H1 (cell line): ENCODE results near the gene ESCO1. TPM values are rescaled to one million over a fixed set of nuclear protein-coding genes. Genes with fewer than 3 reads are reported as not detected.

Experiments
- CTCF ChIA-PET: fragments of 300-600 bp; sonication (Branson Sonifier 250); formaldehyde crosslinking; loops from one replicate; lab custom pipeline; 2021; ENCODE audit not compliant: partially characterized antibody; lab: Charles Lee
- POLR2A ChIA-PET: fragments of 300-600 bp; sonication (Branson Sonifier 250); formaldehyde crosslinking; loops from one replicate; lab custom pipeline; 2021; ENCODE audit warnings: inconsistent platforms; ENCODE audit not compliant: partially characterized antibody; lab: Charles Lee
- DNase-seq, 2 experiments: peaks; one replicate each; pipeline versions ENCODE4 v3.0.0 to v3.0.0-alpha.2; 2010 to 2022; ENCODE audit warnings: low spot score in 2 of 2, low read depth in 1 of 2, mixed read lengths in 1 of 2
- FAIRE-seq: peaks from 2 replicates; lab custom pipeline; 2011; peaks lifted over from hg19 to GRCh38; lab: Jason Lieb, UNC
- H2AFZ ChIP-seq: 2 replicates; pipeline ENCODE4 v1.8.1; 2012; ENCODE audit warnings: low read length, inconsistent platforms
- H2AK5ac ChIP-seq: 2 replicates; pipeline ENCODE4 v1.6.1; 2013; ENCODE audit warnings: low read depth, low read length
- H2BK120ac ChIP-seq: replicated peaks from 2 replicates; pipeline ENCODE3; 2013; ENCODE audit warnings: low read depth, low read length, inconsistent platforms
- H2BK12ac ChIP-seq: 2 replicates; pipeline ENCODE4 v1.6.1; 2013; ENCODE audit warnings: low read depth, low read length
- H2BK15ac ChIP-seq: 2 replicates; pipeline ENCODE4 v1.6.1; 2013; ENCODE audit warnings: low read length
- H2BK20ac ChIP-seq: 2 replicates; pipeline ENCODE4 v1.6.1; 2013; ENCODE audit warnings: low read length
- H2BK5ac ChIP-seq: 2 replicates; pipeline ENCODE4 v1.6.1; 2013; ENCODE audit warnings: low read depth, low read length
- H3K14ac ChIP-seq: 2 replicates; pipeline ENCODE4 v1.6.1; 2013; ENCODE audit warnings: inconsistent platforms; ENCODE audit not compliant: insufficient read length
- H3K18ac ChIP-seq: 2 replicates; pipeline ENCODE4 v1.6.1; 2013; ENCODE audit warnings: low read length; ENCODE audit errors: extremely low read depth
- H3K23ac ChIP-seq: 2 replicates; pipeline ENCODE4 v1.6.1; 2013; ENCODE audit warnings: inconsistent platforms; ENCODE audit not compliant: insufficient read length
- H3K23me2 ChIP-seq: 2 replicates; pipeline ENCODE4 v1.6.1; 2013; ENCODE audit warnings: low read depth, low read length
- H3K27ac ChIP-seq: 2 replicates; pipeline ENCODE4 v1.6.1; 2011; ENCODE audit warnings: low read depth, low read length, inconsistent platforms
- H3K27me3 ChIP-seq, 4 experiments: replicated peaks in 1 of 4; 1 replicate in 1 of 4; 2 replicates in 3 of 4; pipeline versions ENCODE4 v1.6.1 to v1.8.1; 2011 to 2013; ENCODE audit warnings: low read length in 3 of 4, mild to moderate bottlenecking in 3 of 4, inconsistent platforms in 2 of 4, mixed read lengths in 2 of 4, moderate library complexity in 1 of 4; ENCODE audit not compliant: control insufficient read depth in 3 of 4, insufficient read depth in 3 of 4; ENCODE audit errors: extremely low read depth in 1 of 4
- H3K36me3 ChIP-seq, 4 experiments: 2 replicates each; pipeline versions ENCODE4 v1.6.1 to v1.8.1; 2011 to 2013; ENCODE audit warnings: mild to moderate bottlenecking in 4 of 4, low read length in 3 of 4, moderate library complexity in 2 of 4, control low read depth in 1 of 4, inconsistent platforms in 1 of 4; ENCODE audit not compliant: insufficient read depth in 4 of 4, control insufficient read depth in 2 of 4
- H3K4ac ChIP-seq: replicated peaks from 2 replicates; pipeline ENCODE3; 2013; ENCODE audit warnings: low read length, low read depth, mixed read lengths, inconsistent platforms; ENCODE audit not compliant: insufficient read length
- H3K4me1 ChIP-seq, 4 experiments: replicated peaks in 1 of 4; 1 replicate in 1 of 4; 2 replicates in 3 of 4; pipeline versions ENCODE4 v1.6.1 to v1.8.1; 2011 to 2013; ENCODE audit warnings: low read length in 3 of 4, inconsistent platforms in 2 of 4, mixed read lengths in 1 of 4; ENCODE audit not compliant: insufficient read depth in 4 of 4, control insufficient read depth in 3 of 4
- H3K4me2 ChIP-seq, 2 experiments: 2 replicates each; pipeline versions ENCODE4 v1.6.1 to v1.8.1; 2011 to 2013; ENCODE audit warnings: low read depth in 2 of 2, low read length in 2 of 2, control low read depth in 1 of 2, inconsistent platforms in 1 of 2, mild to moderate bottlenecking in 1 of 2; ENCODE audit not compliant: insufficient read depth in 1 of 2
- H3K4me3 ChIP-seq, 4 experiments: fragments of 200-600, 300-600 bp in 1 of 4; sonication (generic), shearing (Covaris generic), sonication (Bioruptor Twin) in 1 of 4; 2 replicates each; pipeline versions ENCODE4 v1.5.1 to v1.8.1; 2011 to 2016; ENCODE audit warnings: low read length in 4 of 4, low read depth in 3 of 4, control low read depth in 2 of 4, inconsistent platforms in 2 of 4, mild to moderate bottlenecking in 2 of 4, mixed read lengths in 1 of 4, moderate library complexity in 1 of 4; ENCODE audit not compliant: insufficient read depth in 2 of 4; ENCODE audit errors: extremely low read depth in 1 of 4
- H3K56ac ChIP-seq: replicated peaks from 2 replicates; pipeline ENCODE3; 2013; ENCODE audit warnings: low read depth, mild to moderate bottlenecking, mixed read lengths, low read length, inconsistent platforms; ENCODE audit not compliant: insufficient read length
- H3K79me1 ChIP-seq: 2 replicates; pipeline ENCODE4 v1.6.1; 2013; ENCODE audit warnings: low read depth, low read length, control low read depth
- H3K79me2 ChIP-seq, 2 experiments: 2 replicates each; pipeline versions ENCODE4 v1.6.1 to v1.8.1; 2012 to 2013; ENCODE audit warnings: low read length in 2 of 2, mild to moderate bottlenecking in 2 of 2, inconsistent platforms in 1 of 2; ENCODE audit not compliant: insufficient read depth in 2 of 2, control insufficient read depth in 1 of 2
- H3K9ac ChIP-seq, 4 experiments: replicated peaks in 1 of 4; 1 replicate in 1 of 4; 2 replicates in 3 of 4; pipeline versions ENCODE4 v1.6.1 to v1.8.1; 2011 to 2013; ENCODE audit warnings: low read depth in 3 of 4, low read length in 3 of 4, control low read depth in 2 of 4, mild to moderate bottlenecking in 2 of 4, moderate library complexity in 2 of 4, inconsistent platforms in 1 of 4; ENCODE audit errors: extremely low read depth in 1 of 4
- H3K9me3 ChIP-seq, 2 experiments: 2 replicates each; pipeline versions ENCODE4 v1.6.1 to v1.8.1; 2012 to 2013; ENCODE audit warnings: mild to moderate bottlenecking in 2 of 2, moderate library complexity in 2 of 2, control low read depth in 1 of 2, inconsistent platforms in 1 of 2, low read depth in 1 of 2, low read length in 1 of 2, mixed read lengths in 1 of 2; ENCODE audit not compliant: insufficient read depth in 2 of 2
- H4K20me1 ChIP-seq, 2 experiments: replicated peaks in 1 of 2; 2 replicates each; pipeline versions ENCODE3 to v1.8.1; 2011 to 2013; ENCODE audit warnings: inconsistent platforms in 2 of 2, low read length in 2 of 2, mild to moderate bottlenecking in 1 of 2; ENCODE audit not compliant: insufficient read depth in 2 of 2, control insufficient read depth in 1 of 2
- H4K5ac ChIP-seq: 2 replicates; pipeline ENCODE4 v1.6.1; 2013; ENCODE audit warnings: low read length, low read depth, mixed read lengths, inconsistent platforms; ENCODE audit not compliant: insufficient read length
- H4K8ac ChIP-seq: 2 replicates; pipeline ENCODE4 v1.8.0; 2013; ENCODE audit warnings: mild to moderate bottlenecking, moderate library complexity, low read length, inconsistent platforms; ENCODE audit not compliant: insufficient read depth; ENCODE audit errors: extremely low read depth
- H4K91ac ChIP-seq: replicated peaks from 2 replicates; pipeline ENCODE3; 2013; ENCODE audit warnings: low read length, mixed read lengths, inconsistent platforms; ENCODE audit not compliant: insufficient read length
- BCL11A ChIP-seq, 2 experiments: IDR thresholded peaks; one replicate each; pipeline ENCODE4 v1.6.1; 2011; ENCODE audit warnings: low read depth in 2 of 2, low read length in 2 of 2, mild to moderate bottlenecking in 2 of 2
- CBX5 ChIP-seq: fragments of 300-800, 300-1000 bp; sonication (generic); IDR thresholded peaks from 2 replicates; pipeline ENCODE4 v1.7.1; 2016; ENCODE audit warnings: antibody characterized with exemption, low read length, low read depth
- CHD1 ChIP-seq: IDR thresholded peaks from 2 replicates; pipeline ENCODE4 v1.6.1; 2012; ENCODE audit warnings: low read depth, low read length, improper control_type of control experiment
- EZH2 ChIP-seq: fragments of 200-600 bp; sonication (generic); IDR thresholded peaks from 2 replicates; pipeline ENCODE4 v1.7.1; 2012; ENCODE audit warnings: low read depth, mild to moderate bottlenecking, moderate library complexity, low read length, inconsistent platforms; ENCODE audit not compliant: severe bottlenecking
- SUZ12 ChIP-seq: fragments of 200-600 bp; sonication (generic); IDR thresholded peaks from 2 replicates; pipeline ENCODE4 v1.6.1; 2012; ENCODE audit warnings: mild to moderate bottlenecking, inconsistent platforms, low read length, moderate library complexity, mixed read lengths
- WGBS, 2 experiments: shearing (Covaris generic) in 1 of 2; methylation state at CpG; one replicate each; pipeline versions ENCODE4 v1.1.6 to v1.1.7; 2013 to 2015; ENCODE audit warnings: low lambda C conversion rate in 2 of 2, mixed read lengths in 2 of 2, inconsistent platforms in 1 of 2, low coverage in 1 of 2, missing lambda C conversion rate in 1 of 2; ENCODE audit not compliant: insufficient replicate concordance in 2 of 2, insufficient coverage in 1 of 2, insufficient read length in 1 of 2; ENCODE audit errors: extremely low coverage in 1 of 2, missing lambda C conversion rate in 1 of 2; 5-methylcytosine and 5-hydroxymethylcytosine counted together
- polyA plus RNA-seq, 7 experiments: library from polyadenylated mRNA; depleted of rRNA in 3 of 7; stranded (reverse) in 5 of 7; unstranded in 2 of 7; fragments of >200 nt in 5 of 7; fragments of 200-250 nt in 2 of 7; gene quantifications; 1 replicate in 5 of 7; 2 replicates in 1 of 7; 4 replicates in 1 of 7; pipeline versions ENCODE4 v1.2.1 to v1.2.3, GENCODE V29; 2011 to 2013; ENCODE audit warnings: missing spikeins in 2 of 7, mixed read lengths in 2 of 7
- total RNA-seq: library from RNA; stranded (reverse); fragmentation: NEBNext Ultra II Directional; extraction: Animal tissue kit (Norgen Biotek cat#: 25700); gene quantifications from 2 replicates; pipeline ENCODE4 v1.2.1, GENCODE V29; 2021
- TF ChIP-seq, protein P1 (sequence below): IDR thresholded peaks from 2 replicates; pipeline ENCODE4 v1.6.1; 2012; ENCODE audit warnings: inconsistent platforms

Gene ESCO1
- total and polyA plus RNA-seq, 2 of the 8 experiments (the other 6 are each of a cell fraction or from before 2014, with no cell fraction given), result 5.8 to 48.3 TPM

- FAIRE-seq (no peak), DNase-seq (no peak)
- Histone ChIP-seq H2AK5ac (no peak overlapping the region), H3K9me3 (no peaks in the 10 kb centered on the region), H2BK12ac (no peak overlapping the region), H3K79me1 (no peaks in the 10 kb centered on the region; the same call in 1 of the 2 replicates), H4K91ac (no peak overlapping the region), H3K56ac (no peak overlapping the region), H2BK15ac (no peak overlapping the region), H3K18ac (no peak overlapping the region), H3K23me2 (no peaks in the 10 kb centered on the region), H4K8ac (peak overlapping the region; percentile 18; the same call in 1 of the 2 replicates), H3K23ac (no peak overlapping the region), H2AFZ (no peak overlapping the region), H2BK5ac (no peak overlapping the region), H2BK120ac (no peak overlapping the region), H3K4me3 (no peak overlapping the region), H3K79me2 (no peaks in the 10 kb centered on the region), H2BK20ac (no peak overlapping the region), H3K27me3 (no peaks in the 10 kb centered on the region), H3K4me1 (no peaks in the 10 kb centered on the region; a peak in 1 of 7 replicates), H3K4me2 (no peak overlapping the region), H3K27ac (no peak overlapping the region), H4K20me1 (no peaks in the 10 kb centered on the region), H3K4ac (no peak overlapping the region), H4K5ac (no peak overlapping the region), H3K36me3 (0 out of 8 replicates have a peak, but pooled peaks cover 0 to 2% (median 0%) of the 10 kb centered on the region in 4 experiments), H3K9ac (no peak overlapping the region), H3K14ac (no peak overlapping the region)
- WGBS, 2 experiments, result 85% methylated on average over 12 of the region's 12 CpGs; no CpG with 5 or more reads in 1 of the 2 experiments
- TF ChIP-seq EZH2 (no peak), SUZ12 (no peak), CHD1 (no peak), BCL11A (IDR thresholded peaks at IDR 0.05; ENCODE audit: low read depth in 2 of 2, low read length in 2 of 2) (no peak), CBX5 (no peak)
- TF ChIP-seq, protein P1, sequence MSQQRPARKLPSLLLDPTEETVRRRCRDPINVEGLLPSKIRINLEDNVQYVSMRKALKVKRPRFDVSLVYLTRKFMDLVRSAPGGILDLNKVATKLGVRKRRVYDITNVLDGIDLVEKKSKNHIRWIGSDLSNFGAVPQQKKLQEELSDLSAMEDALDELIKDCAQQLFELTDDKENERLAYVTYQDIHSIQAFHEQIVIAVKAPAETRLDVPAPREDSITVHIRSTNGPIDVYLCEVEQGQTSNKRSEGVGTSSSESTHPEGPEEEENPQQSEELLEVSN, result no peak
- CTCF ChIA-PET, result interaction anchor here (0.9 to 4.6 kb wide), 4 partner anchors 8 to 23 kb away, joined by 3 to 32 read pairs (median 6); no protein-coding TSS in a partner anchor
- POLR2A ChIA-PET, result interaction anchor here (1.1 kb wide), 1 partner anchor 104 kb away, joined by 3 read pairs; the partner anchor contains the start of gene ESCO1
These were observed 104.1 kb downstream of the ESCO1 start for GRCh38 chr18:21496277-21496835.
